ENCODE measurements around the gene ZNF608.

The ZNF608 gene

DNA sequence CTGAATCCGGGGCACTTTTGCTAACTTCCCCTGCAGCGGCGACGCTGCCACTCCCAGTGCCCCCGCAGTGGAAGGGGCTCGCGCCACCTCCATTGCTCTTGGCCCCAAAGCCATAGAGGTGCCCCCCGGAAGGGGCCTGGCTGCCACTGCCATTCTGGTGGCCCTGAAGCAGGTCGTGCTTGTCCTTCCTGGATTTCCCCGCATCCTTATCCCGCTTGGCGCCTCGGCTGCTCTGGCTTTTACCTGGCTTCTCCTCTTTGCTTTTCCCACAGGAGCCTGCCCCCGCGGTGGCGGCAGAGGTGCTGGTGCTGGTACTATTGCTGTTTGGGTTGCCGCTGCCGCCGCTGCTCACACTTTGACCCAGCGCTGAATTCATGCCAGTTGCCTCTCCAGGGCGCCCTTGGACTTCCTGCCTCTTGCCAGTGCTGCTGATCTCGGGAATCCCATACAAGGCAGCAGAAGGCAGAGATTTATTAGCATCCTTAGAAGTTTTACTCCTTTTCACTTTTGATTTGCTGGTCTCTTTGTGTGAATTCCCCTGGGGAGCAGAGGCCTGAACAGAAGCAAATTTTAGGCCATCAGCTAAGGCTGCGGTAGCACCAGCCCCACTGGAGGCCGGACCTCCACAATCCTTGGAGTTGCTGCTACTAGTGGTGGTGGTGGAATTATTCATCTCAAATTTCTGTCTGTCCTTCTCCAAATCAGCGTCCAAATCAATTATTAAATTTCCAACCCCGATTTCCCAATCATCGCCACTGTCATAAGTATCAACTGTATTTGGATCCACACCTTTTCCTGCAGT is 2.1 kb downstream of the ZNF608 start:
- DNase-seq (ENCODE audit: low read depth, low spot score): no peak
- TF ChIP-seq, protein P1, sequence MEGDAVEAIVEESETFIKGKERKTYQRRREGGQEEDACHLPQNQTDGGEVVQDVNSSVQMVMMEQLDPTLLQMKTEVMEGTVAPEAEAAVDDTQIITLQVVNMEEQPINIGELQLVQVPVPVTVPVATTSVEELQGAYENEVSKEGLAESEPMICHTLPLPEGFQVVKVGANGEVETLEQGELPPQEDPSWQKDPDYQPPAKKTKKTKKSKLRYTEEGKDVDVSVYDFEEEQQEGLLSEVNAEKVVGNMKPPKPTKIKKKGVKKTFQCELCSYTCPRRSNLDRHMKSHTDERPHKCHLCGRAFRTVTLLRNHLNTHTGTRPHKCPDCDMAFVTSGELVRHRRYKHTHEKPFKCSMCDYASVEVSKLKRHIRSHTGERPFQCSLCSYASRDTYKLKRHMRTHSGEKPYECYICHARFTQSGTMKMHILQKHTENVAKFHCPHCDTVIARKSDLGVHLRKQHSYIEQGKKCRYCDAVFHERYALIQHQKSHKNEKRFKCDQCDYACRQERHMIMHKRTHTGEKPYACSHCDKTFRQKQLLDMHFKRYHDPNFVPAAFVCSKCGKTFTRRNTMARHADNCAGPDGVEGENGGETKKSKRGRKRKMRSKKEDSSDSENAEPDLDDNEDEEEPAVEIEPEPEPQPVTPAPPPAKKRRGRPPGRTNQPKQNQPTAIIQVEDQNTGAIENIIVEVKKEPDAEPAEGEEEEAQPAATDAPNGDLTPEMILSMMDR (IDR thresholded peaks at IDR 0.05; ENCODE audit: insufficient read depth, low read length, missing control alignments): no peak
- CTCF ChIA-PET: interaction anchor here (2.0 kb wide), 1 partner anchor 8 kb away, joined by 5 read pairs; no protein-coding TSS in a partner anchor
- H3K4me3 ChIP-seq (ENCODE audit: low read depth, low read length): peak overlapping the region; percentile 60
- POLR2A ChIA-PET: no interaction called here

DNA sequence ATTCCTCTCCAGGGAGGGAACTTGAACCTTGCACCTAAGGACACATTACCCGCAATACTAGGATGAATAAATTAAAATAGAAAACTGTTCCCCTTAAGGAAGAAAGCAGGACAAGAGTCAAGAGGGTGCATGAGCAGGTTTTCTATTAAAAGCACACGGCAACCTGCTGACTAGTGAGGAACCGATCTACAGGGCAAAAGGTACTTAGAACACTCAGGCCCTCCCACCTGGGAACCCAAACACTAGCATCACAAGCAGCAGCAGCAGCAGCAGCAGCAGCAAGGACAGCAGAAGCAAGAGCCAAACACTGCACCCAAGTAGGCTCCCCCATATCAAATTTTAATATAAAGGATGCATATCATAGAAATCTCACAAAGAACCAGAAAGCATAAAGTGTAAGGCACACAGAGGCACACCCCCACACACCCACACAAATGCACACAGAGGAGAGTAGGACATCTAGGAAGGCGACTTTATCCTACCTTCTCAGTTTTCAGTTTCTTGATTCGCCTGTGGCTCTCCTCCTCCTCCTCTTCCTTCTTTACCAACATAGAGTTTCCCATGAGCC is 2.8 kb downstream of the ZNF608 start:
- DNase-seq (ENCODE audit: low read depth, low spot score): no peak
- peak overlapping the region; percentile 60 for H3K4me3 ChIP-seq (ENCODE audit: low read depth, low read length)
- ChIA-PET POLR2A (no interaction called here), CTCF (no interaction called here)
- TF ChIP-seq, protein P1 (IDR thresholded peaks at IDR 0.05; ENCODE audit: insufficient read depth, low read length, missing control alignments): no peak

DNA sequence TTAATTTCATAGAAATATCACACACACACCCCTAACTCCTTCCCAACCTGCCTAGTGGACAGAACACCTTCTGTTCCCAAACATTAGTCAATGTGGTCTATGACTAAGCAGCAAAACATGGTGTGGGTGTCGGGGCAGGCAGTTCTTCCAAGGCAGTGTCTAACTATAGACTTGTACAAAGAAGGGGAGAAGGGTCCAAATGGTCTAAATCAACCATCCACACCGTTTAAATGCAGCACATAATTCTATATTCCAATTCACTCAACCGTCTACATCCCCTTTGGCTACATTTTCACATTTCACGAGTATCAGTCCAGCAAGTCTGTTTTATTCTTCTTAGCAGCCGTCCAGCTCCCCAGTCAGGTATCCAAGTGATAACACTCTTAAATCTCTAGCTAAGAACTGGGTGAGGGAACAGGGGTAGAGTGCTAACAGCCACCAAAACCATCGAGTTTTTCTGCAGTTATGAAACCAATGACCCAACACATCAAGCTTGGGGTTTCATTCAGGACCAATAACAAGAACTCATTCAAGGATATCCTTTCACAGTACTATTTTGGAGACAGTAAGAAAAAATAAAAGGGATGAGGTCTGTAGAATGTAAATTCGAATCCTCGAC is 3.3 kb downstream of the ZNF608 start:
- TF ChIP-seq, protein P1 (IDR thresholded peaks at IDR 0.05; ENCODE audit: insufficient read depth, low read length, missing control alignments): no peak
- DNase-seq (ENCODE audit: low read depth, low spot score): no peak
- POLR2A ChIA-PET: no interaction called here
- H3K4me3 ChIP-seq (ENCODE audit: low read depth, low read length): peak overlapping the region; percentile 60
- CTCF ChIA-PET: no interaction called here

DNA sequence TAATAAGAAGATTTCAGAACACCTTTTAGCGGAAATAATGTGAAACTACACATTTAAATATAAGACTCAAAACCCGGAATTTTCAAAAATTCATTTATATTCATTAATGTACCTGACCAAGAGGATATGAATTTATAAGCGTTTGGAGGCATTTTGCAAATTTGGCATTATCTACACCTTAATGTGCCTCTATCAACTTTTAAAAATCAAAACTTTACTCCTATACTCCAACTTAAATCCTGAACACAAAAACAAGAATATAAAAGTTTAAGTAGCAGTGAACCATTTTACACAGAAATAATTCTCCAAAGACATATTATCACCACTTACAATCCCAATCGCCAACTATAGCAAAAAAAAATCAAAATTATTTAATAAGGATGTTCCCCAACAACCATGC is 3.9 kb downstream of the ZNF608 start:
- DNase-seq (ENCODE audit: low read depth, low spot score): no peak
- CTCF ChIA-PET: no interaction called here
- TF ChIP-seq, protein P1 (IDR thresholded peaks at IDR 0.05; ENCODE audit: insufficient read depth, low read length, missing control alignments): no peak
- POLR2A ChIA-PET: no interaction called here
- peak overlapping the region; percentile 60; the same call in 1 of the 2 replicates for H3K4me3 ChIP-seq (ENCODE audit: low read depth, low read length)

DNA sequence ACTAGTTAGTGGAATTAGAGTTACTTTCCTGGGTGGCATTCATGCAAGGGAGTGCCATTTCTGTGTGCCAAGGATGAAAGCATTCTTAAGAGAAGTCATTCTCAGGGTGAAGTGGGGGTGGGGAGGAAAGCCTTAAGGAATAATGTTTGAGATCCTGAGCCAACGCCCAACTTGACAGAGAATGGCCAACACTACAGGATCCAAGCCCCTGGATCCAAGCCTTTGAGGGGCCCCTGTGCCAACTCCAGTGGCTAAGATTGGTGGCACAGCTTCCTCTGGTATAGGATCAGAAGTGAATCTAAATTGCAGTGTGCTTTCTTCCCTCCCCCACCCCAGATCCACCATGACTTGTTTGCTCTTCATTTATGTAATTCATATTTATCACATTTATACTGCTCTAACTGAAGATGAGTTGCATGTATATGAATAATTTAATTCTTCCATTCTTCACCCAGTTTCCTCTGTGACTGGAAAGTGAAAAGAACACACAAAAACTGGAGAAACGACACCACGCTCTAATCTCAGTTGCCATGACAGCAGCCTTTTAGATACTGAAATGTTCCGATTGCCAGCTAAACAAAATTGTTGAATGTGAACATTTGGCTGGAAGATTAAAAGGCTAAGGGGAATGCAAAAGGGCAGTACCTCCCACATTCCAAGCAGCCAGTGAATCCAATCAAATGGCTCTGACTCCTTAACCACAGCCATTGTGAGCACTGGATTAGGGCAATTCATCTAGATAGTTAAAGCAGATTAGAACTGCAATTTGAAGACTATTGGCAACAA is 4.5 kb downstream of the ZNF608 start:
- H3K4me3 ChIP-seq (ENCODE audit: low read depth, low read length): no peak overlapping the region
- DNase-seq (ENCODE audit: low read depth, low spot score): no peak
- ChIA-PET CTCF (no interaction called here), POLR2A (no interaction called here)
- TF ChIP-seq, protein P1 (IDR thresholded peaks at IDR 0.05; ENCODE audit: insufficient read depth, low read length, missing control alignments): no peak

All from AG04449 (cell line).